ENCODE results near the gene SLC37A1. TPM values are rescaled to one million over a fixed set of nuclear protein-coding genes. Genes with fewer than 3 reads are reported as not detected.

Gene SLC37A1
- total and polyA plus RNA-seq, 2 of the 13 experiments (the other 11 are each of a cell fraction or from before 2014, with no cell fraction given) = 0.22 to 0.40 TPM

DNA sequence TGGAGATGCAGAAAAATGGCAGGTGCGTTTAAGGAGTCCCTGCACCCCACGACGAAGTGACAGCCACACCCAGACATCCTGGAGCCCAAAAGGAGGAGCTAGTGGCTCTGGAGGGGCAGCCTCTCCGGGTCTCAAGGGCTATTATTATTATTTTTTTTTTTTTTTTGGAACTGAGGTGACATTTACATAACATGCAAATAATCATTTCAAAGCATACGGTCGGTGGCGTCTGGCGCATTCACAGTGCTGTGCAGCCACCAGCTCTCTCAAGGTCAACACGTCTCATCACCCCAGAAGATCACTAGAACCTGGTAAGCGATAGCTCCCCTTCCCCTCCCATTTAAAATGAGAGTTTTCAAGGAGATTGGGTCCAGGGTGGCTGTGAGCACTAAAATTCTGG is 72.2 kb downstream of the SLC37A1 start:
- H3K4me3 ChIP-seq (replicated peaks in 1 of 3; ENCODE audit: insufficient read depth in 1 of 3, low read depth in 2 of 3, low read length in 3 of 3) = no peak overlapping the region
- no peak overlapping the region for H3K9ac ChIP-seq (ENCODE audit: insufficient read depth, low read depth, low read length)
- H3K9me3 ChIP-seq (ENCODE audit: low read length) = no peaks in the 10 kb centered on the region
- BruUV-seq (replicated peaks) = no TSS peak
- in situ Hi-C loops (cut with HindIII; ENCODE audit: extremely low pct_ligation_motif_present, low pct_unique_long_range_greater_than_20kb) = no loop called here
- no peak overlapping the region for H2AFZ ChIP-seq (ENCODE audit: low read length)
- no peaks in the 10 kb centered on the region for H4K20me1 ChIP-seq (ENCODE audit: insufficient read depth, low read length)
- no peak overlapping the region for H3K27ac ChIP-seq (ENCODE audit: extremely low read length, insufficient read depth, low read length)
- intact Hi-C loops (cut with micrococcal nuclease; ENCODE audit: unreplicated experiment) = no loop called here
- 0 out of 2 replicates have a peak, but pooled peaks cover 6% of the 10 kb centered on the region for H3K4me1 ChIP-seq (ENCODE audit: insufficient read depth, low read length)
- no peak for ATAC-seq
- H3K27me3 ChIP-seq (ENCODE audit: control insufficient read depth in 1 of 2, insufficient read depth in 2 of 2, low read length in 2 of 2) = peaks cover 1 to 36% of the 10 kb centered on the region in 2 experiments
- H3K79me2 ChIP-seq (ENCODE audit: insufficient read depth, low read length) = no peaks in the 10 kb centered on the region
- H3K36me3 ChIP-seq (replicated peaks in 1 of 2; ENCODE audit: control insufficient read depth in 1 of 2, insufficient read depth in 2 of 2, low read length in 2 of 2) = no peaks in the 10 kb centered on the region
- CTCF ChIA-PET (ENCODE audit: low intra/inter-chr PET ratio, low total read pairs) = no interaction called here
- no peak overlapping the region for H3K4me2 ChIP-seq (ENCODE audit: low read depth, low read length)
- 36% methylated on average over 9 of the region's 10 CpGs for WGBS (ENCODE audit: low lambda C conversion rate)
- TF ChIP-seq ZNF563 (CRISPR knock-in tag; IDR thresholded peaks at IDR 0.05) (no peak), DNMT1 (CRISPR knock-in tag; IDR thresholded peaks at IDR 0.05) (no peak), RBM22 (optimal IDR thresholded peaks at IDR 0.05; ENCODE audit: low read length) (no peak), ZNF180 (CRISPR knock-in tag; IDR thresholded peaks at IDR 0.05; ENCODE audit: borderline replicate concordance, low read depth) (no peak), SIN3B (IDR thresholded peaks at IDR 0.05; ENCODE audit: low read length) (no peak), TEAD2 (CRISPR knock-in tag; IDR thresholded peaks at IDR 0.05) (no peak), ONECUT2 (CRISPR knock-in tag; IDR thresholded peaks at IDR 0.05) (no peak)
- TF ChIP-seq, protein P1, sequence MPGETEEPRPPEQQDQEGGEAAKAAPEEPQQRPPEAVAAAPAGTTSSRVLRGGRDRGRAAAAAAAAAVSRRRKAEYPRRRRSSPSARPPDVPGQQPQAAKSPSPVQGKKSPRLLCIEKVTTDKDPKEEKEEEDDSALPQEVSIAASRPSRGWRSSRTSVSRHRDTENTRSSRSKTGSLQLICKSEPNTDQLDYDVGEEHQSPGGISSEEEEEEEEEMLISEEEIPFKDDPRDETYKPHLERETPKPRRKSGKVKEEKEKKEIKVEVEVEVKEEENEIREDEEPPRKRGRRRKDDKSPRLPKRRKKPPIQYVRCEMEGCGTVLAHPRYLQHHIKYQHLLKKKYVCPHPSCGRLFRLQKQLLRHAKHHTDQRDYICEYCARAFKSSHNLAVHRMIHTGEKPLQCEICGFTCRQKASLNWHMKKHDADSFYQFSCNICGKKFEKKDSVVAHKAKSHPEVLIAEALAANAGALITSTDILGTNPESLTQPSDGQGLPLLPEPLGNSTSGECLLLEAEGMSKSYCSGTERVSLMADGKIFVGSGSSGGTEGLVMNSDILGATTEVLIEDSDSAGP (CRISPR knock-in tag; IDR thresholded peaks at IDR 0.05; ENCODE audit: borderline replicate concordance) = no peak
- TF ChIP-seq, protein P2, sequence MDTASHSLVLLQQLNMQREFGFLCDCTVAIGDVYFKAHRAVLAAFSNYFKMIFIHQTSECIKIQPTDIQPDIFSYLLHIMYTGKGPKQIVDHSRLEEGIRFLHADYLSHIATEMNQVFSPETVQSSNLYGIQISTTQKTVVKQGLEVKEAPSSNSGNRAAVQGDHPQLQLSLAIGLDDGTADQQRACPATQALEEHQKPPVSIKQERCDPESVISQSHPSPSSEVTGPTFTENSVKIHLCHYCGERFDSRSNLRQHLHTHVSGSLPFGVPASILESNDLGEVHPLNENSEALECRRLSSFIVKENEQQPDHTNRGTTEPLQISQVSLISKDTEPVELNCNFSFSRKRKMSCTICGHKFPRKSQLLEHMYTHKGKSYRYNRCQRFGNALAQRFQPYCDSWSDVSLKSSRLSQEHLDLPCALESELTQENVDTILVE (CRISPR knock-in tag; IDR thresholded peaks at IDR 0.05) = no peak
- TF ChIP-seq, protein P3, sequence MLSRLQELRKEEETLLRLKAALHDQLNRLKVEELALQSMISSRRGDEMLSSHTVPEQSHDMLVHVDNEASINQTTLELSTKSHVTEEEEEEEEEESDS (CRISPR knock-in tag; IDR thresholded peaks at IDR 0.05; ENCODE audit: borderline replicate concordance) = no peak
- POLR2A ChIA-PET = no interaction called here
- no peak for FAIRE-seq
- no peak for DNase-seq (ENCODE audit: low spot score)

All from HepG2 (cell line).